Pancreas (tissue), 10 donors: ENCODE data around the gene ZBTB22. TPM values are rescaled to one million over a fixed set of nuclear protein-coding genes. Genes with fewer than 3 reads are reported as not detected.
"Not testable (repeated sequence)": the region's sequence is repeated elsewhere in the genome, so short reads cannot be mapped to it uniquely, and the experiment has no call there.

Experiments used
- ATAC-seq, 4 donors: fragments of 200-7000 bp; cut with Tn5 transposase; one replicate each; pipeline versions ENCODE4 v1.8.0 to v1.9.1; 2020; ENCODE audit warnings: mild to moderate bottlenecking in 4 of 4, moderate library complexity in 4 of 4
- DNase-seq, 6 donors: peaks; one replicate each; pipeline ENCODE4 v3.0.0-alpha.2; 2020
- FAIRE-seq: peaks from 2 replicates; lab custom pipeline; 2012; peaks lifted over from hg19 to GRCh38; lab: Jason Lieb, UNC
- H3K27ac ChIP-seq, 4 donors: fragments of 200-600 bp; sonication (generic); 1 replicate in 3 of 4; 2 replicates in 1 of 4; pipeline versions ENCODE4 v1.5.0 to v1.8.0; 2020
- H3K27me3 ChIP-seq, 4 donors: fragments of 200-600 bp; one replicate each; pipeline ENCODE4 v1.8.0; 2021
- H3K36me3 ChIP-seq, 3 donors: fragments of 200-600 bp; sonication (generic) in 1 of 3; one replicate each; pipeline versions ENCODE4 v1.5.0 to v1.8.0; 2020 to 2021
- H3K4me1 ChIP-seq, 3 donors: fragments of 200-600 bp; one replicate each; pipeline ENCODE4 v1.8.0; 2021
- H3K4me3 ChIP-seq, 4 donors: fragments of 200-600 bp; sonication (generic) in 2 of 4; one replicate each; pipeline versions ENCODE4 v1.5.0 to v1.8.0; 2020 to 2021
- H3K9me3 ChIP-seq, 4 donors: fragments of 200-600 bp; one replicate each; pipeline ENCODE4 v1.8.0; 2021
- CTCF ChIP-seq, 4 donors: fragments of 200-600 bp; sonication (generic) in 3 of 4; IDR thresholded peaks; one replicate each; pipeline versions ENCODE4 v1.5.0 to v1.8.0; 2021; ENCODE audit warnings: antibody characterized with exemption in 4 of 4
- WGBS, 2 donors: extraction: QIAGEN DNeasy Blood & Tissue Kit; methylation state at CpG; one replicate each; pipeline ENCODE4 v1.1.7; 2013; 5-methylcytosine and 5-hydroxymethylcytosine counted together
- intact Hi-C, 3 donors: fragments of 100-400 bp; cut with DNase I; formaldehyde crosslinking; loops; one replicate each; pipeline versions ENCODE4 v1.11.1 to v1.14.2; 2022
- polyA plus RNA-seq, 2 donors: library from polyadenylated mRNA; stranded (reverse); fragments of 200-250 nt; gene quantifications; one replicate each; pipeline ENCODE4 v1.2.3, GENCODE V29; 2013
- total RNA-seq, 6 donors: library from RNA; stranded (reverse); fragmentation: NEBNext Ultra II Directional in 4 of 6; extraction: Animal tissue kit (Norgen Biotek cat#: 25700) in 4 of 6; gene quantifications; one replicate each; pipeline versions ENCODE4 v1.2.1 to v1.2.4, GENCODE V29; 2021 to 2023
- donor health status: healthy with polysubstance abuse.
- donor health status: DM: no; HTN: no; CAD: no; lungs with moderate emphysema.
- donor health status: DM: no; HTN: no; CAD: no.
- donor health status: control.
- donor health status: control.
- donor health status: Bipolar disorder and iron deficiency.
- donor health status: DM: yes; HTN: yes; CAD: no.
- donor health status: DM: no; HTN: no; CAD: no.
- donor health status: DM: no; HTN: no; CAD: no.
- donor health status: DM: yes; HTN: yes; CAD: no.

Gene ZBTB22
- total RNA-seq (10 to 100 TPM in 2 of 6 donors, 1 to 10 TPM in 4; 6.7 to 13.1 (median 9.3) TPM), polyA plus RNA-seq (10 to 100 TPM; 10.8 to 14.3 TPM)

DNA sequence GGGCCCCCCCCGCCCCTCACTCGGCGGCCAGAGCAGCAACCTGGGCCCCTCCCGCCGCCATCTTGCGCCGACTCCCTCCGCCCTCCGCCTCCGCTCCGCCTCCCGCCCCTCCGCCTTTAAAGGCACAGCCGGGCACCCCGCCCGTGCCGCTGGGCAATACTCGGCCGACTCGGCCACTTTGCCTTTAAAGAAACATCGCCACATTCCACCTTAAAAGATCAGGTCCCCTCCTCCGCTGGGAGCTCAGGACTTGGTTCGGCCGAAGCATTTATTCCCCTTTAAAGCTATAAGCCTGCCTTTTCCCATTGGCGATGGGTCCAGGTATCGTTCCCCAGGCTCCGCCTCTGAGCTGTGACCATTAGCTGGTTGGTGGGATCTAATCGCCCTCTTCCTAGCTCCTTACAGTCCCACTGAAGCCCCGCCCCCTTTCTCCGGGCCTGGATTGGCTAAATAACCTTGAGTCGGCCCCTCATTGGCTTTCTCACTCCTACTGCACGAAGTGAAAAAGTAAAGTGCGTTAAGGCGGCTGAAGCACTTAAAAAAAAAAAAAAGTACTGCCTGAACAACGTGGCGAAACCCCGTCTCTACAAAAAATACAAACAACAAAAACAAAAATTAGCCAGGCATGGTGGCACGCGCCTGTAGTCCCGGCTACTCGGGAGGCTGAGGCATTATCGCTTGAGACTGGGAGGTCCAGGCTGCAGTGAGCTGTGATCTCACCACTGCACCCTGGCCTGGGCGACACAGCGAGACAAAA, at the start of gene ZBTB22:
Gene ZBTB22, minus strand, starts transcription at position 76 of the 757 bp plus-strand sequence. CDS start 828 bp downstream, outside the sequence.
- H3K4me3 ChIP-seq: peak within 1 kb of the TSS; percentile 1 to 53 (median 25)
- peak; percentile 75 to 80 (median 78) for ATAC-seq
- peak within 1 kb of the TSS; percentile 51 to 82 (median 66) for H3K27ac ChIP-seq
- intact Hi-C loops: no loop called here
- no peaks in the 10 kb centered on the region for H3K9me3 ChIP-seq
- TF ChIP-seq CTCF (IDR thresholded peaks at IDR 0.05): no peak
- peaks cover 0 to 19% (median 0%) of the 10 kb centered on the region in 3 donors for H3K36me3 ChIP-seq
- DNase-seq: peak; percentile 96 to 99 (median 98)
- no peaks in the 10 kb centered on the region for H3K27me3 ChIP-seq
- H3K4me1 ChIP-seq: peaks cover 0 to 44% (median 18%) of the 10 kb centered on the region in 3 donors
- WGBS, 2 donors: 1% methylated on average over 41 to 44 of the region's 44 CpGs
- peak; percentile 98 for FAIRE-seq

- TF ChIP-seq CTCF (IDR thresholded peaks at IDR 0.05): no peak
- no peak for FAIRE-seq
- ATAC-seq: no peak
- WGBS, 2 donors: 69 to 72% methylated on average over 8 of the region's 8 CpGs
- Histone ChIP-seq H3K4me1 (no peaks in the 10 kb centered on the region), H3K9me3 (no peaks in the 10 kb centered on the region), H3K36me3 (no peaks in the 10 kb centered on the region), H3K4me3 (no peak overlapping the region), H3K27ac (no peak overlapping the region), H3K27me3 (no peaks in the 10 kb centered on the region)
- DNase-seq: no peak
- intact Hi-C loops: no loop called here
Measured at GRCh38 chr6:33367009-33367714, 49.6 kb upstream of the ZBTB22 start.

GRCh38 chr6:33365206-33365971, 47.8 kb upstream of the ZBTB22 start:
- intact Hi-C loops, H3K4me3 ChIP-seq, H3K27ac ChIP-seq, H3K4me1 ChIP-seq, H3K9me3 ChIP-seq, FAIRE-seq, ATAC-seq, H3K36me3 ChIP-seq, H3K27me3 ChIP-seq: not testable (repeated sequence)
- WGBS, 2 donors: 81 to 83% methylated on average over 9 to 10 of the region's 10 CpGs
- DNase-seq: peak in 1 of 6 donors; percentile 45

- H3K36me3 ChIP-seq, H3K4me3 ChIP-seq, intact Hi-C loops, H3K27ac ChIP-seq, DNase-seq, H3K9me3 ChIP-seq, H3K27me3 ChIP-seq, FAIRE-seq, H3K4me1 ChIP-seq: not testable (repeated sequence)
- peak in 2 of 4 donors; percentile 38 to 46 for ATAC-seq
- WGBS, 2 donors: 37 to 41% methylated on average over 7 of the region's 8 CpGs
Measured at GRCh38 chr6:33364475-33365205, 47.1 kb upstream of the ZBTB22 start.

DNA sequence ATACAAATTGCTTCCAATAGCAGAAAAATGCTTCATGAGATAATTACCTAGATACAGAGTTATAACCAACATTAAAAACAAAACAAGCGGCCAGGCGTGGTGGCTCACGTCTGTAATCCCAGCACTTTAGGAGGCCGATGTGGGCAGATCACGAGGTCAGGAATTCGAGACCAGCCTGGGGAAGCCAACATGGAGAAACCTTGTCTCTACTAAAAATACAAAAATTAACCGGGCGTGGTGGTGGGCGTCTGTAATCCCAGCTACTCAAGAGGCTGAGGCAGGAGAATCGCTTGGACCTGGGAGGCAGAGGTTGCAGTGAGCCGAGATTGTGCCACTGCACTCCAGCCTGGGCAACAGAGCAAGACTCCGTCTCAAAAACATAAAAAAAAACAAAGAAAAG, 45.9 kb upstream of the ZBTB22 start:
- H3K27ac ChIP-seq, FAIRE-seq, H3K36me3 ChIP-seq, H3K4me1 ChIP-seq, ATAC-seq, intact Hi-C loops, DNase-seq, H3K9me3 ChIP-seq, H3K27me3 ChIP-seq, H3K4me3 ChIP-seq: not testable (repeated sequence)
- 81 to 82% methylated on average over 12 of the region's 12 CpGs for WGBS, 2 donors
